GM12872 (cell line): ENCODE measurements around the gene KRTAP1-5.

Experiments used
- CTCF ChIP-seq: IDR thresholded peaks from 3 replicates; pipeline ENCODE4 v1.5.1; 2011; ENCODE audit warnings: low read depth, mild to moderate bottlenecking, low read length, moderate library complexity; ENCODE audit not compliant: insufficient read depth

The KRTAP1-5 gene, protein sequence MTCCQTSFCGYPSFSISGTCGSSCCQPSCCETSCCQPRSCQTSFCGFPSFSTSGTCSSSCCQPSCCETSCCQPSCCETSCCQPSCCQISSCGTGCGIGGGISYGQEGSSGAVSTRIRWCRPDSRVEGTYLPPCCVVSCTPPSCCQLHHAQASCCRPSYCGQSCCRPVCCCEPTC

DNA sequence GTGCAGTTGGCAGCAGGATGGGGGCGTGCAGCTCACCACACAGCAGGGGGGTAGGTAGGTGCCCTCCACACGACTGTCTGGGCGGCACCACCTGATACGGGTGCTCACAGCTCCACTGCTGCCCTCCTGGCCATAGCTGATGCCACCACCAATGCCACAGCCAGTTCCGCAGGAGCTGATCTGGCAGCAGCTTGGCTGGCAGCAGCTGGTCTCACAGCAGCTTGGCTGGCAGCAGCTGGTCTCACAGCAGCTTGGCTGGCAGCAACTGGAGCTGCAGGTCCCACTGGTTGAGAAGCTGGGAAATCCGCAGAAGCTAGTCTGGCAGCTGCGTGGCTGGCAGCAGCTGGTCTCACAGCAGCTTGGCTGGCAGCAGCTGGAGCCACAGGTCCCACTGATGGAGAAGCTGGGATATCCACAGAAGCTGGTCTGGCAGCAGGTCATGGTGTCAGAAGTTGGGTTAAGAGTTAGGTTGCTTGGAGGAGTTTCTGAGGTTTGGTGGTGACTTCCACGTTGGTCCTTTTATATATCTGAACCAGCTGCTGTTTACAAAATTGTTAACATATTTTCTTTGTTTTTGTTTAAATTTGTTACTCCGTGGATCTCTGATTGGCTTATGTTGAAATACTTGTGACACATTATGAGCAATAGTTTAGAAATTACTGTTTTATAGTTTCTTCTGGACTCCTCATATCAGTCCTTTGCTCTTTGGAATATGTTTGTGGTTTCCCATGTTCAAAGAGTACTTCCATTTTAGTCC, at the start of gene KRTAP1-5:
Gene KRTAP1-5 (minus strand): TSS at position 494 of the 757 bp plus-strand sequence. CDS start 53 bp downstream, at position 441.
- no peak for TF ChIP-seq CTCF

GRCh38 chr17:41076788-41077187, 49.8 kb upstream of the KRTAP1-5 start:
- no peak for TF ChIP-seq CTCF

DNA sequence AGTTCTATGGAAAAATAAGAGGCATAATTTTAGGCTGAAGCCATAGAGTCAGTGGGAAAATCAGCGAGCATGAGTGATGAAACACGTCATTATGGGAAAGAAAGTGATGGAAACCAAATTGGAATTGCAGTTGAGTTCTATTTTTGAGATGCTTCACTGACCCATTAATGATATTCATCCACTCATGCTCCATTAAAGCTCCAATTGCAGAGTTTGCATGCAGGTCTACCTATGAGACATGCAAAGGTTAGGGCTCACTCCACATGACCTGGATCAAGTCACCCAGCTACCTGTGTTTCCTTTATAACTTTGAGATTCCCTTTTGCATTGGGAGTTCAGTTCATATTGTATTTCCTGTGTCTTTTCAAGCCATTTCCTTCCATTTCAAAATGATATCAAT, 46.7 kb upstream of the KRTAP1-5 start:
- TF ChIP-seq CTCF, result no peak

DNA sequence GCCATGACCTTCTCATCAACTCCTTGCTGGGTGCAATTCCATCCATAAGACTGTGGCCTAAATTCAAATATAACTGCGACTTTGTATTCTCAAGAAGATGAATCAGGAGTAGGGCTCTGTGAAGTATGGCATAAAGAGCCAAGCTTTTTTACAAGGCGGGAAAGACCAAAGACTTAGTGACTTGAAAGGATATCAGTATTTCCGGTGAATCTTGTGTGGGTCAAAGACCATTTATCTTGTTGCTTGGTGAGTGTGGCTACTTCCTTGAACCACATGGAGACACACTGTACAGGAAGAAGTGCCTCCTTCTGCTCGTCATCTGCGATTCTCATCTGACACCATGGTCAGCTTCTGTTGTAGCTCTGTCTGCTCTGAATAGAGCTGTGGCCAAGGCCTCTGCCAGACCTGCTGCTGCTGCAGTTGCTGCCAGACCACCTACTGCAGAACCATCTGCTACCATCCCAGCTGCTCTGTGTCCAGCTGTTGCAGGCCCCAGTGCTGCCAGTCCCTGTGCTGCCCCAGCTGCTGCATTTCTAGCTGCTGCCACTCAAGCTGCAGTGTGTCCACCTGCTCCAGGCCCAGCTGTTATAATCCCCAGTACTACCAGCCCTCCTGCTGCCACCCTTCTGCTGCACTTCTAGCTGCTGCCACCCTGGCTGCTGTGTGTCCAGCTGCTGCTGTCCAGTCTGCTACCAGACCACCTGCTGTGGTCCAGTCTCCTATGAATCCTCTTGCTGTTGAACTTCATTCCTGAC, 44.8 kb upstream of the KRTAP1-5 start:
- no peak for TF ChIP-seq CTCF

- TF ChIP-seq CTCF, result no peak
Measured at GRCh38 chr17:41069031-41069430, 42.0 kb upstream of the KRTAP1-5 start.

- no peak for TF ChIP-seq CTCF
Measured at GRCh38 chr17:41067281-41067680, 40.3 kb upstream of the KRTAP1-5 start.
